ENCODE measurements around the gene MCCC1.

DNA sequence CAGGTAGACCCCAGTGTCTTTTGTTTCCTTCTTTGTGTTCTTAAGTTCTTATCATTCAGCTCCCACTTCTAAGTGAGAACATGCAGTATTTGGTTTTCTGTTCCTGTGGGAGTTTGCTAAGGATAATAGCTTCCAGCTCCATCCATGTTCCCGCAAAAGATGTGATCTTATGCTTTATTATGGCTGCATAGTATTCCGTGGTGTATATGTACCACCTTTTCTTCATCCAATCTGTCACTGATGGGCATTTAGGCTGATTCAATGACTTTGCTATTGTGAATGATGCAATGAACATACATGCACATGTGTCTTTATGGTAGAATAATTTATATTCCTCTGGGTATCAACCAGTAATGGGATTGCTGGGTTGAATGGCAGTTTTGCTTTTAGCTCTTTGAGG lies 24.4 kb downstream of the MCCC1 start:
- TF ChIP-seq, protein P1, sequence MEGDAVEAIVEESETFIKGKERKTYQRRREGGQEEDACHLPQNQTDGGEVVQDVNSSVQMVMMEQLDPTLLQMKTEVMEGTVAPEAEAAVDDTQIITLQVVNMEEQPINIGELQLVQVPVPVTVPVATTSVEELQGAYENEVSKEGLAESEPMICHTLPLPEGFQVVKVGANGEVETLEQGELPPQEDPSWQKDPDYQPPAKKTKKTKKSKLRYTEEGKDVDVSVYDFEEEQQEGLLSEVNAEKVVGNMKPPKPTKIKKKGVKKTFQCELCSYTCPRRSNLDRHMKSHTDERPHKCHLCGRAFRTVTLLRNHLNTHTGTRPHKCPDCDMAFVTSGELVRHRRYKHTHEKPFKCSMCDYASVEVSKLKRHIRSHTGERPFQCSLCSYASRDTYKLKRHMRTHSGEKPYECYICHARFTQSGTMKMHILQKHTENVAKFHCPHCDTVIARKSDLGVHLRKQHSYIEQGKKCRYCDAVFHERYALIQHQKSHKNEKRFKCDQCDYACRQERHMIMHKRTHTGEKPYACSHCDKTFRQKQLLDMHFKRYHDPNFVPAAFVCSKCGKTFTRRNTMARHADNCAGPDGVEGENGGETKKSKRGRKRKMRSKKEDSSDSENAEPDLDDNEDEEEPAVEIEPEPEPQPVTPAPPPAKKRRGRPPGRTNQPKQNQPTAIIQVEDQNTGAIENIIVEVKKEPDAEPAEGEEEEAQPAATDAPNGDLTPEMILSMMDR (IDR thresholded peaks at IDR 0.05 in 2 of 3, conservative IDR thresholded peaks at IDR 0.05 in 1 of 3; ENCODE audit: control insufficient read depth in 2 of 3, extremely low read depth in 1 of 3, insufficient read depth in 1 of 3, low read depth in 3 of 3, low read length in 3 of 3), result no peak
- TF ChIP-seq POLR2A (IDR thresholded peaks at IDR 0.05; ENCODE audit: low read depth, low read length), result no peak
- TF ChIP-seq CBX3 (IDR thresholded peaks at IDR 0.05; ENCODE audit: borderline replicate concordance, low read depth), result no peak

Measured in GM12878 (cell line).